Heart left ventricle (tissue), 16 donors: Measurements from ENCODE around the gene SUMO1. TPM values are rescaled to one million over a fixed set of nuclear protein-coding genes. Genes with fewer than 3 reads are reported as not detected.

Experiments used
- ATAC-seq, 4 donors: fragments of 200-7000 bp; cut with Tn5 transposase; one replicate each; pipeline ENCODE4 v1.9.1; 2020 to 2022; ENCODE audit warnings: moderate library complexity in 4 of 4, mild to moderate bottlenecking in 3 of 4, moderate number of reproducible peaks in 1 of 4
- DNase-seq, 5 donors: peaks; one replicate each; pipeline ENCODE4 v3.0.0-alpha.2; 2020
- H3K27ac ChIP-seq, 12 donors: fragments of 200-600 bp; sonication (generic) in 4 of 12; one replicate each; pipeline versions ENCODE4 v1.5.0 to v1.8.0; 2016 to 2022; ENCODE audit warnings: mild to moderate bottlenecking in 2 of 12
- H3K27me3 ChIP-seq, 9 donors: fragments of 200-600 bp; sonication (generic) in 2 of 9; one replicate each; pipeline versions ENCODE4 v1.5.1 to v1.8.0; 2016 to 2022; ENCODE audit warnings: mild to moderate bottlenecking in 3 of 9
- H3K36me3 ChIP-seq, 9 donors: fragments of 200-600 bp; sonication (generic) in 2 of 9; one replicate each; pipeline versions ENCODE4 v1.5.0 to v1.8.0; 2018 to 2022; ENCODE audit warnings: mild to moderate bottlenecking in 2 of 9
- H3K4me1 ChIP-seq, 12 donors: fragments of 200-600 bp; sonication (generic) in 4 of 12; one replicate each; pipeline versions ENCODE4 v1.5.0 to v1.8.0; 2016 to 2022; ENCODE audit warnings: mild to moderate bottlenecking in 3 of 12
- H3K4me3 ChIP-seq, 12 donors: fragments of 200-600 bp; sonication (generic) in 4 of 12; one replicate each; pipeline versions ENCODE4 v1.5.0 to v1.8.0; 2017 to 2022; ENCODE audit warnings: mild to moderate bottlenecking in 9 of 12, moderate library complexity in 4 of 12
- H3K9me3 ChIP-seq, 12 donors: fragments of 200-600 bp; sonication (generic) in 4 of 12; one replicate each; pipeline versions ENCODE4 v1.5.0 to v1.8.0; 2016 to 2022; ENCODE audit warnings: mild to moderate bottlenecking in 1 of 12
- CTCF ChIP-seq, 12 donors: fragments of 200-600 bp; sonication (generic) in 4 of 12; IDR thresholded peaks; one replicate each; pipeline versions ENCODE4 v1.5.0 to v1.8.0; 2018 to 2022; ENCODE audit warnings: antibody characterized with exemption in 12 of 12, mild to moderate bottlenecking in 5 of 12
- POLR2A ChIP-seq, 2 donors: fragments of 450-650 bp; IDR thresholded peaks; one replicate each; pipeline ENCODE4 v1.6.1; 2017; ENCODE audit warnings: antibody characterized with exemption in 2 of 2, mild to moderate bottlenecking in 2 of 2, moderate library complexity in 2 of 2
- WGBS, 4 donors: extraction: QIAGEN DNeasy Blood & Tissue Kit in 2 of 4; methylation state at CpG; one replicate each; pipeline versions ENCODE4 v1.1.5 to v1.1.7; 2013 to 2018; 5-methylcytosine and 5-hydroxymethylcytosine counted together
- intact Hi-C, 10 donors: fragments of 100-400 bp; cut with DNase I; formaldehyde crosslinking; loops; one replicate each; pipeline versions ENCODE4 v1.11.1 to v1.14.2; 2022
- polyA plus RNA-seq, 2 donors: library from polyadenylated mRNA; stranded (reverse); fragments of 200-250 nt; gene quantifications; one replicate each; pipeline ENCODE4 v1.2.3, GENCODE V29; 2013
- total RNA-seq, 9 donors: library from RNA; depleted of rRNA in 2 of 9; stranded (reverse); fragments of >200 nt in 2 of 9; fragmentation: NEBNext Ultra II Directional in 3 of 9; extraction: Animal tissue kit (Norgen Biotek cat#: 25700) in 3 of 9; gene quantifications; one replicate each; pipeline versions ENCODE4 v1.1.0 to v1.2.4, GENCODE V29; 2016 to 2023
- donor health status: ischemic (EF 13 %, LVEDD 7.1; RV severe dilation, severe dysfunction).
- donor health status: healthy with polysubstance abuse.
- donor health status: DM: no; HTN: yes; CAD: no.
- donor health status: DM: no; HTN: no; CAD: no.
- donor health status: ischemic (EF 25% LVEDD 6.9; RV normal size, moderate dysfunction).
- donor health status: ischemic (EF 25% LVEDD 5.7; RV mildly dilated, moderate dysfunction).
- donor health status: healthy.
- donor health status: DM: yes; HTN: yes; CAD: no.
- donor health status: ischemic (EF 35%, LVEDD 5.7; RV mildly dilated, moderate dysfunction).
- donor health status: nonischemic (EF 11% LVEDD 7.7; RV severe dilation, severe dysfunction).
- donor health status: DM: yes; HTN: yes; CAD: no.
- donor health status: PGD.
- donor health status: ischemic (EF 29% LVEDD 5.4; RV normal size, mild dysfunction).
- donor health status: nonischemic (EF 23%, LVEDD 6.1; RV moderate dilation, normal function).

Gene SUMO1
- total and polyA plus RNA-seq, 11 donors = 43.5 to 87.9 (median 65.3) TPM

- DNase-seq = no peak
- H3K4me1 ChIP-seq = peaks cover 0 to 12% (median 5%) of the 10 kb centered on the region in 12 donors
- no peak for TF ChIP-seq POLR2A (IDR thresholded peaks at IDR 0.05)
- no peak for TF ChIP-seq CTCF (IDR thresholded peaks at IDR 0.05)
- H3K36me3 ChIP-seq = no peaks in the 10 kb centered on the region
- no peaks in the 10 kb centered on the region for H3K27me3 ChIP-seq
- ATAC-seq = no peak
- no peak overlapping the region for H3K27ac ChIP-seq
- intact Hi-C loops = loop anchor here in 2 of 10 donors (5.0 to 10.0 kb wide), 2 partner anchors 93 to 120 kb away; no protein-coding TSS in a partner anchor
- WGBS, 4 donors = 56 to 63% (median 59%) methylated on average over 4 of the region's 4 CpGs
- H3K4me3 ChIP-seq = no peak overlapping the region
- no peaks in the 10 kb centered on the region for H3K9me3 ChIP-seq
Observed at GRCh38 chr2:202157211-202157990, 81.0 kb downstream of the SUMO1 start.

Other genes starting within 250 kb of the SUMO1 start
- 10 to 100 TPM; 11.3 to 42.0 (median 25.5) TPM for gene FZD7, start 204.7 kb downstream of the SUMO1 start, total RNA-seq
- gene FZD7, start 204.7 kb downstream of the SUMO1 start, polyA plus RNA-seq = 1 to 10 TPM; 1.7 to 8.8 TPM
- gene KIAA2012, start 165.3 kb downstream of the SUMO1 start, total RNA-seq = under 1 TPM in 1 of 9 donors, not detected in 8; 0.08 TPM
- gene KIAA2012, start 165.3 kb downstream of the SUMO1 start, polyA plus RNA-seq = not detected
- gene NOP58, start 27.2 kb upstream of the SUMO1 start, total RNA-seq = 10 to 100 TPM; 12.9 to 26.6 (median 21.3) TPM
- gene NOP58, start 27.2 kb upstream of the SUMO1 start, polyA plus RNA-seq = 10 to 100 TPM; 24.3 to 32.6 TPM
- 10 to 100 TPM; 44.4 to 81.9 (median 66.1) TPM for gene BMPR2, start 137.7 kb upstream of the SUMO1 start, total RNA-seq
- gene BMPR2, start 137.7 kb upstream of the SUMO1 start, polyA plus RNA-seq = 10 to 100 TPM in 1 of 2 donors, 1 to 10 TPM in 1; 9.0 to 17.3 TPM